ENCODE data around the gene KLF1. TPM values are rescaled to one million over a fixed set of nuclear protein-coding genes. Genes with fewer than 3 reads are reported as not detected.

The KLF1 gene
- total RNA-seq, 1 experiment from 2014 or later, result not detected

- peaks cover 35% of the 10 kb centered on the region; the same call in 1 of the 2 replicates for H3K79me2 ChIP-seq (ENCODE audit: insufficient read depth, low read length)
- POLR2A ChIA-PET, result no interaction called here
- H3K4me2 ChIP-seq (ENCODE audit: low read length), result peak within 1 kb of the TSS; percentile 91
- no peaks in the 10 kb centered on the region for H4K20me1 ChIP-seq (ENCODE audit: insufficient read depth)
- RAD21 ChIA-PET (ENCODE audit: low non-redundant PET in 1 of 2, low total read pairs in 2 of 2, uncharacterized antibody in 2 of 2, unreplicated experiment in 2 of 2), result interaction anchor here in 1 of 2 experiments (0.7 kb wide), 1 partner anchor 170 kb away, joined by 7 read pairs; no protein-coding TSS in a partner anchor
- peaks cover 39 to 67% of the 10 kb centered on the region in 2 experiments for H3K4me1 ChIP-seq (ENCODE audit: control insufficient read depth in 1 of 2, insufficient read depth in 2 of 2, low read length in 2 of 2)
- intact Hi-C loops (cut with micrococcal nuclease), result loop anchor here (5.0 kb wide), 2 partner anchors 36 to 121 kb away; partner anchors contain the start of genes PRDX2 and THSD8
- H3K9me3 ChIP-seq (ENCODE audit: control insufficient read depth in 1 of 2, insufficient read depth in 1 of 2, low read depth in 1 of 2, low read length in 2 of 2), result no peaks in the 10 kb centered on the region
- peaks cover under 1 to 3% of the 10 kb centered on the region in 2 experiments; a peak in 1 of 4 replicates for H3K36me3 ChIP-seq (ENCODE audit: control insufficient read depth in 1 of 2, insufficient read depth in 2 of 2, low read length in 2 of 2)
- CTCF ChIA-PET, result interaction anchor here (1.0 kb wide), 1 partner anchor 10 kb away, joined by 3 read pairs; no protein-coding TSS in a partner anchor
- ATAC-seq, result peak; percentile 50
- no peaks in the 10 kb centered on the region for H3K9me2 ChIP-seq (ENCODE audit: insufficient read depth)
- no peaks in the 10 kb centered on the region for H3K27me3 ChIP-seq (ENCODE audit: insufficient read depth, low read length)
- peak within 1 kb of the TSS; percentile 61 to 88 for H3K4me3 ChIP-seq (replicated peaks in 1 of 2; ENCODE audit: low read depth in 1 of 2, low read length in 2 of 2)
- no TSS peak for BruUV-seq (replicated peaks)
- no peak for DNase-seq (ENCODE audit: low read depth, low spot score)
- H3K27ac ChIP-seq (ENCODE audit: low read depth, low read length), result peak within 1 kb of the TSS; percentile 69
- H3K9ac ChIP-seq (ENCODE audit: low read length), result peak within 1 kb of the TSS; percentile 88
- no peak for TF ChIP-seq SIN3A (IDR thresholded peaks at IDR 0.05; ENCODE audit: low read depth)
- no peak for TF ChIP-seq EZH2 (IDR thresholded peaks at IDR 0.05)
- peak in 2 of 3 experiments; percentile 45 to 53; a peak in 4 of 6 replicates for TF ChIP-seq CTCF (IDR thresholded peaks at IDR 0.05 in 2 of 3, conservative IDR thresholded peaks at IDR 0.05 in 1 of 3; ENCODE audit: borderline replicate concordance in 1 of 3, insufficient read depth in 1 of 3, low read depth in 2 of 3, low read length in 2 of 3)
- TF ChIP-seq EGR1 (IDR thresholded peaks at IDR 0.05; ENCODE audit: low read depth), result 0 out of 2 replicates have a peak, but pooled peaks have one; percentile 22
- H2AFZ ChIP-seq (ENCODE audit: low read depth, low read length, poor library complexity, severe bottlenecking), result no peak within 1 kb of the TSS
Observed at GRCh38 chr19:12838182-12838885, 48.7 kb downstream of the KLF1 start, which contains the start of gene MAST1. Gene MAST1, plus strand, starts transcription at chr19:12838515. Its CDS starts 58 bp downstream, at chr19:12838573.
